ENCODE measurements around the gene CLTB. TPM values are rescaled to one million over a fixed set of nuclear protein-coding genes. Genes with fewer than 3 reads are reported as not detected.
A peak's percentile ranks its signal among the peaks of the same experiment; 100 is the strongest.

The CLTB gene
- total RNA-seq, 1 donor from 2014 or later = 189 TPM

DNA sequence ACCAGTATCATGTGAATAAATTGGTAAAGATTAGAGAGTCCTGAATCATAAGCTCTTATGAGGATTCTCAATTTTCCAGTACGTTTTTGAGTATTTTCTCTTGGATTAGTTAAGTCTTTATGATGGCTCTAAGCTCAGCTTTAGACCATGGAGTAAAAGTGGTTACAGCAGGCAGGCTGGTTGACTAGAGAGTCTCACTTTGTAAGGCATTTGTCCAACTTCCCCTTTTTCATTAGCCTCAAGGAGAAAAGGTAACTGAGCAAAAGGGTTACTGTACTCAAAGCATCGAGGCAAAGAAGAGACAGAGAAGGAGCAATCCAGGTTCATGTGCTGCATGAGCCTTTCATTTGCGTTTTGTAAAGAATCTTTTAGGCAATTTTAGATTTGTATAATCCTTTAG lies 36.5 kb downstream of the CLTB start:
- Histone ChIP-seq H3K9me3 (no peaks in the 10 kb centered on the region), H3K27ac (no peak overlapping the region), H3K36me3 (peaks cover 18 to 33% of the 10 kb centered on the region in 2 donors), H3K27me3 (no peaks in the 10 kb centered on the region), H3K4me3 (no peak overlapping the region), H3K4me1 (peaks cover 0 to 15% of the 10 kb centered on the region in 2 donors)
- intact Hi-C loops (cut with DNase I) = loop anchor here (10.0 kb wide), 2 partner anchors 265 to 625 kb away; partner anchors contain the start of genes TSPAN17 and UIMC1
- DNase-seq (ENCODE audit: low spot score in 2 of 2) = no peak
- TF ChIP-seq CTCF (IDR thresholded peaks at IDR 0.05) = no peak

- Histone ChIP-seq H3K27ac (peak overlapping the region; percentile 22 to 28), H3K4me3 (no peak overlapping the region), H3K9me3 (no peaks in the 10 kb centered on the region), H3K27me3 (no peaks in the 10 kb centered on the region), H3K36me3 (peaks cover 0 to 30% of the 10 kb centered on the region in 2 donors), H3K4me1 (no peaks in the 10 kb centered on the region)
- intact Hi-C loops (cut with DNase I) = no loop called here
- DNase-seq (ENCODE audit: low spot score in 2 of 2) = no peak
- no peak for TF ChIP-seq CTCF (IDR thresholded peaks at IDR 0.05)
These were observed 43.1 kb downstream of the CLTB start for GRCh38 chr5:176373100-176373818.

DNA sequence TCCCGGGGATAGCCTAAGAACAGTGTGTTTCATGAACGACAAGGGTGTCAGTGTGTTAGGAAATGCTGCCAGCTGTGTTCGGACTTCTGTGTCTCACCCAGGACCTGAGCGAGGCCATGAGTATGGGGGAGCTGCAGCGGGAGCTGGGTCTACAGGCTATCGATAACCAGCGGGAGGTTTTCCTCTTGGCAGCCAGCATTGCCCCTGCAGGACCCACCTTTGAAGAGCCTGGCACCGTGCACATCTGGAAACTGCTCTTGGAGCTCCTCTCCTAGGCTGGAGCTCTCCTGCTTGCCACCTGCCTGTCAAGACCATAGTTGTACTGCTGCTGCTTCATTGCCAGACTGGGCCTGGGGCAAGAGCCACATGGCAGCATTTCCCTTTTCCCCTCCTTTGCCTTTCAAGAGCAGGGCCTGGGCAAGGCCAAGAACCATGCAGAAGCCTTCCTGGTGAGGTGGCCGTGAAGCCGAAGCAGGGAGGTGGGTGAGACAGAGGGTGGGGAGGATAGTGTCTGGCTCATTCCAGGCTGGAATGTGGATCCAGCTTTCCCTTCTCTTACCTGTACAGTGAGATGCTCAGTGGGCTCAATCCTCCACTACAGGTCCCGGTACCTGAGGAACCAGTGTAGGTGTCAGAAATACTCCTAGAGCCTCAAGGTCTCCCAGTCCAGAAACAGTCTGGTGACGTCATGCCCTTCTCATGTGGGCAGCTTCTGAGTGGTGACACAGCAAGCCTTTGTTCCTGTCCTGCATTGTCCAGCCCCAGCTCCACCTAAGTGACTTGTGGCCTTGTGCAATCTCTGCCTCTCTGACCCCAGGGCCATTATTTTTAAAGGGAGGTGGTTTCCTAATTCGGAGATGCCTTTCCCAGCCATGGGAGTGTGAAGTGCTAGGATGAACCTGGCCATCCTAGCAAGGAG lies 44.5 kb downstream of the CLTB start:
- intact Hi-C loops (cut with DNase I) = no loop called here
- Histone ChIP-seq H3K4me3 (no peak overlapping the region), H3K36me3 (peaks cover 0 to 30% of the 10 kb centered on the region in 2 donors), H3K9me3 (no peaks in the 10 kb centered on the region), H3K4me1 (no peaks in the 10 kb centered on the region), H3K27me3 (no peaks in the 10 kb centered on the region), H3K27ac (no peak overlapping the region)
- DNase-seq (ENCODE audit: low spot score in 2 of 2) = no peak
- TF ChIP-seq CTCF (IDR thresholded peaks at IDR 0.05) = no peak

DNA sequence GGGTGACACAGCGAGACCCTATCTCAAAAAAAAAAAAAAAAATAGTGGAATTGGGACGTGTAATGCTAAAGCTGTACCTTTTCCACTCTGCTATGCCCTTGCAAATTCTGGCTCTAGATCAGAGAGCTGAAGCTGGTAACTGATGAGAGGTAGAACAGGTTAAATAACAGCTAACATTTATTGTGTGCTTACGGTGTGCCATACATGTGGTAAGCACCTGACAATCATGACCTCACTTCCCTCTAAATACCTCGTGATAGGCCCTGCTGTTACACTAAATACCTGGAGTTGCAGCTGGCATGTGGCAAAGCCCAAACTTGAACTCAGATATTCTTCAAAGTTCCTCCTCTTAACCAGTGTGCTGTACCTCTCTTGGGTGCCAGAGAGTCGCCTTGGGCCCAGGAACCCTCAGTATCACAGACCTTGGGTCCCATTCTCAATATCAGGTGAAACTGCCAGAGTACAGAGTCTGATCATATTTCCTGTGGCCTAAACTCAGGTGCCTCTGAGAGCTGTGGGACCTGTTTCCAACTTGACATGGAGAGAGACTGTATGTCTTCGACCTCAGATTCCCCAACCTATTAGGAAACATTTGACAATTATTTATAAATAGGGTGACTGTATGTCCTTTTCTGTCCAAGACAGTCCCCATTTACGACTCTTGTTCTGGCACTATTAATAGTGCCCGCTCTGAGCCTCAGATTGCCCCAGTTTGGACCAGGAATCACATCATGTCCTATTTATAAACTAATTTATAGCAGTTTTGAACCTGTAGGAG lies 46.2 kb downstream of the CLTB start:
- intact Hi-C loops (cut with DNase I) = no loop called here
- H3K9me3 ChIP-seq = no peaks in the 10 kb centered on the region
- no peak for TF ChIP-seq CTCF (IDR thresholded peaks at IDR 0.05)
- H3K4me3 ChIP-seq = no peak overlapping the region
- H3K36me3 ChIP-seq = peaks cover 0 to 26% of the 10 kb centered on the region in 2 donors
- peaks cover 0 to 4% of the 10 kb centered on the region in 2 donors for H3K4me1 ChIP-seq
- no peak overlapping the region for H3K27ac ChIP-seq
- H3K27me3 ChIP-seq = no peaks in the 10 kb centered on the region
- no peak for DNase-seq (ENCODE audit: low spot score in 2 of 2)

DNA sequence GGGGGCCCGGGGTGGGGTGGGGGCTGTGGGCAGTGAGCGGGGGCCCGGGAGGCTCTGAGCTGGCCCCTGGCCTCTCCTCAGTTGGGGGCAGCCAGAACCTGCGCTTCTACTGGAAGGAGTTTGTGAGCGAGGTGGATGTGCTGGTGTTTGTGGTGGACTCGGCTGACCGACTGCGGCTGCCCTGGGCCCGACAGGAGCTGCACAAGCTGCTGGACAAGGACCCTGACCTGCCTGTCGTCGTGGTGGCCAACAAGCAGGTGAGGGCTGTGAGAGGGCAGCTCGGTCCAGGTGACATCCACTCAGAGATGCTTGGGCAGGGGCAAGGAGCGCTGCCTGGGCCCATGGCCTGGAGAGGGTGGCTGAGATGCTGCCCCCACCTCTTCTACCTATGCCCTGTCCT lies 47.6 kb downstream of the CLTB start:
- intact Hi-C loops (cut with DNase I) = no loop called here
- Histone ChIP-seq H3K4me1 (peaks cover 0 to 8% of the 10 kb centered on the region in 2 donors), H3K27ac (no peak overlapping the region), H3K36me3 (peaks cover 0 to 26% of the 10 kb centered on the region in 2 donors), H3K4me3 (no peak overlapping the region), H3K9me3 (no peaks in the 10 kb centered on the region), H3K27me3 (no peaks in the 10 kb centered on the region)
- no peak for DNase-seq (ENCODE audit: low spot score in 2 of 2)
- no peak for TF ChIP-seq CTCF (IDR thresholded peaks at IDR 0.05)

All from ascending aorta (tissue), 2 donors.